Measurements from ENCODE around the gene SH3TC2. TPM values are rescaled to one million over a fixed set of nuclear protein-coding genes. Genes with fewer than 3 reads are reported as not detected.

Gene SH3TC2
- total and polyA plus RNA-seq, 3 donors from 2014 or later, result 32.4 to 136 (median 130) TPM

DNA sequence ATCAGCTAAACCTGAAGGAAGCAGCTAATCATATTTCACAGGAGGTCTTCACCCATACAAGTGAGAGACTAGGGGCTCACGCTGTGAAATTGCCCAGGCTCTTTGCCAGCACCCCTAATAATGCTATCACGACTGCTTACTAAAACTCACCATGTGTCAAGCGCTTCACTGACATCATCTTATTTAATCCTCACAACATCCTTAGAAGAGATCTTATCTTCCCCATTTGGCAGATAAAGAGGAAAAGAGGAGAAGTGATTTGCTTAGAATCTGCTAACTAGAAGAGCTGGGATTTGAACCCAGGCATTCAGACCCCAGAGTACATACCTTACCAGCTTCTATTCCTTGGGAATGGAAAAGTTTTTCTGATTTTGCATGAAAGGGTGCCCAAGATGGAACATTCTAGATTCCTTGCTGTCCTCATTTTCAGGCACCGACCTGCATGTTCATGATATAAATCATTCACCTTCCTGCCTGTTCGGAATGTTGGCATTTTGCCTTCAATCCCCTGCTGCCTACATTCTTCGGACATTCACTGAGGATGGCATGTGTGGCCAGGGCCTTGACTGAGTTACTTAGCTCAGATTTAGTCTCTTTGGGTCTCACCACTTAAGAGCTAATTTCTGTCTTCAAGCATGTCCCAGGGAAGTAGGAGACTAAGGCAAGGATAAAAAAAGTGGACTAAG lies 88.1 kb downstream of the SH3TC2 start:
- Histone ChIP-seq H3K4me1 (no peaks in the 10 kb centered on the region), H3K27me3 (no peaks in the 10 kb centered on the region), H3K9me3 (no peaks in the 10 kb centered on the region), H3K4me3 (no peak overlapping the region), H3K27ac (no peak overlapping the region), H3K36me3 (ENCODE audit: low read depth, missing control alignments) (no peaks in the 10 kb centered on the region)
- TF ChIP-seq POLR2A (IDR thresholded peaks at IDR 0.05), result no peak
- TF ChIP-seq, protein P1, sequence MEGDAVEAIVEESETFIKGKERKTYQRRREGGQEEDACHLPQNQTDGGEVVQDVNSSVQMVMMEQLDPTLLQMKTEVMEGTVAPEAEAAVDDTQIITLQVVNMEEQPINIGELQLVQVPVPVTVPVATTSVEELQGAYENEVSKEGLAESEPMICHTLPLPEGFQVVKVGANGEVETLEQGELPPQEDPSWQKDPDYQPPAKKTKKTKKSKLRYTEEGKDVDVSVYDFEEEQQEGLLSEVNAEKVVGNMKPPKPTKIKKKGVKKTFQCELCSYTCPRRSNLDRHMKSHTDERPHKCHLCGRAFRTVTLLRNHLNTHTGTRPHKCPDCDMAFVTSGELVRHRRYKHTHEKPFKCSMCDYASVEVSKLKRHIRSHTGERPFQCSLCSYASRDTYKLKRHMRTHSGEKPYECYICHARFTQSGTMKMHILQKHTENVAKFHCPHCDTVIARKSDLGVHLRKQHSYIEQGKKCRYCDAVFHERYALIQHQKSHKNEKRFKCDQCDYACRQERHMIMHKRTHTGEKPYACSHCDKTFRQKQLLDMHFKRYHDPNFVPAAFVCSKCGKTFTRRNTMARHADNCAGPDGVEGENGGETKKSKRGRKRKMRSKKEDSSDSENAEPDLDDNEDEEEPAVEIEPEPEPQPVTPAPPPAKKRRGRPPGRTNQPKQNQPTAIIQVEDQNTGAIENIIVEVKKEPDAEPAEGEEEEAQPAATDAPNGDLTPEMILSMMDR (IDR thresholded peaks at IDR 0.05), result no peak
- intact Hi-C loops (cut with DNase I; ENCODE audit: low total_unique reads), result no loop called here
- WGBS, 2 donors, result 77 to 81% methylated on average over 6 of the region's 6 CpGs
- DNase-seq, result no peak

DNA sequence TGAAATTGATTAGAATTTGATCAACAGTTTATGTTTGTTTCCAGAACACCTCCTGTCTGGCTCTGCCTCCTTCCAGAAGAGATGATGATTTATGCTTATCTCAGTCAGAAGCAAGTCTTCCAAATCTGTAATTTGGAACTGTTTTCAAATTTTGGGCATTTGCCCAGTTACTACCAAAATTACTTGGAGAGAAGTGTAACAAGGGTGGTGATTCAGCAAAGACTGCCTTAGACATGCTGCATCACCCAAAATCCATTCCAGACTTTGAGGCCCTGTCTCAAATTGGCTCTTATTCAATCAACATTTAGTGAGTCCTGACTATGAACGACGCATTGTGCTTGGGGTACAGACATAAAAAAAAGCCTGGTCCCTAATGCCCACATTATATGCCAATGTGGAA lies 89.4 kb downstream of the SH3TC2 start:
- H3K36me3 ChIP-seq (ENCODE audit: low read depth, missing control alignments), result no peaks in the 10 kb centered on the region
- no peaks in the 10 kb centered on the region for H3K9me3 ChIP-seq
- no peak overlapping the region for H3K4me3 ChIP-seq
- 84 to 100% methylated on average over 2 of the region's 2 CpGs for WGBS, 2 donors
- H3K27ac ChIP-seq, result no peak overlapping the region
- intact Hi-C loops (cut with DNase I; ENCODE audit: low total_unique reads), result no loop called here
- no peaks in the 10 kb centered on the region for H3K27me3 ChIP-seq
- no peak for TF ChIP-seq POLR2A (IDR thresholded peaks at IDR 0.05)
- TF ChIP-seq, protein P1 (IDR thresholded peaks at IDR 0.05), result no peak
- no peak for DNase-seq
- no peaks in the 10 kb centered on the region for H3K4me1 ChIP-seq

DNA sequence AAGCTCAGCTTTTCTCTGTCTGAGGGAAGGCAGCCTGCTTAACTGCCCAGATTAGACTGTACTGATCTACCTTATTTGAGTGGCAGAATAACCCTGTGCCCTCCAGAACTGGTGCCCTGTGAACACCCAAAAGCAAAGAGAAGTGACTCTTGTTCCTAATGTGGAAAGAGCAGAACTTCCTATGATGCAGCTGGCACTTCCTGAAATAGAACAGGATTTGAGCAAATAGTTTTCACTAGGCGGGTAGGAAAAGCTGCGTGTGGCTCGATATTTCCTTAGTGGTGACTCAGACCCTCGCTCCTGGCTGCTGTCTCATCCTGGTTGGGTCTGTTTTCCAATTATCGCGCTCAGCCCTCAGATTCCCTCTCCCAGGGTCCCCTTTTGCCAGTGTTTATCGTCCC lies 89.9 kb downstream of the SH3TC2 start:
- intact Hi-C loops (cut with DNase I; ENCODE audit: low total_unique reads), result no loop called here
- H3K27me3 ChIP-seq, result no peaks in the 10 kb centered on the region
- no peaks in the 10 kb centered on the region for H3K4me1 ChIP-seq
- no peaks in the 10 kb centered on the region for H3K9me3 ChIP-seq
- no peaks in the 10 kb centered on the region for H3K36me3 ChIP-seq (ENCODE audit: low read depth, missing control alignments)
- TF ChIP-seq, protein P1 (IDR thresholded peaks at IDR 0.05), result no peak
- TF ChIP-seq POLR2A (IDR thresholded peaks at IDR 0.05), result no peak
- 79 to 88% methylated on average over 7 of the region's 7 CpGs for WGBS, 2 donors
- DNase-seq, result peak; percentile 20
- H3K27ac ChIP-seq, result no peak overlapping the region
- H3K4me3 ChIP-seq, result no peak overlapping the region

DNA sequence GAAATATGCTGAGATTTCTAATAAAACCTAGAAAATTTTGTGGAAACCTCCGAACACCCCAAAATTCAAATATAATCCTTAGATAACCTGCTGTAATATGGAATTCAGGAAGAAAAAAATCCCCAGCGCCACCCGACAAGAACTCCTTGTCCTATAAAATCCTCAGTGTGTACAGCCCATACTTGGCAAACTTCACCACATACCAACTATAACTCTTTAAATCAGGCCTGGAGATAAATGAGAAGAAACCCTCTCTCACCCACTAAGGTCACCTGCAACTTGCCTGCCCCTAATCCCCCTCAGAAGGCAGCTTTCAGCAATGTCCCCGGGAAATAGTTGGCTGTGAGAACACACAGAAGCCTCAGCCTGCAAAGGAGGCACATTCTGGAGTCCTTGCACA lies 90.5 kb downstream of the SH3TC2 start:
- no peaks in the 10 kb centered on the region for H3K36me3 ChIP-seq (ENCODE audit: low read depth, missing control alignments)
- no peak for TF ChIP-seq POLR2A (IDR thresholded peaks at IDR 0.05)
- TF ChIP-seq, protein P1 (IDR thresholded peaks at IDR 0.05), result no peak
- intact Hi-C loops (cut with DNase I; ENCODE audit: low total_unique reads), result no loop called here
- no peaks in the 10 kb centered on the region for H3K4me1 ChIP-seq
- WGBS, 2 donors, result 85 to 89% methylated on average over 4 of the region's 4 CpGs
- H3K9me3 ChIP-seq, result no peaks in the 10 kb centered on the region
- H3K27me3 ChIP-seq, result no peaks in the 10 kb centered on the region
- no peak overlapping the region for H3K4me3 ChIP-seq
- DNase-seq, result no peak
- no peak overlapping the region for H3K27ac ChIP-seq

DNA sequence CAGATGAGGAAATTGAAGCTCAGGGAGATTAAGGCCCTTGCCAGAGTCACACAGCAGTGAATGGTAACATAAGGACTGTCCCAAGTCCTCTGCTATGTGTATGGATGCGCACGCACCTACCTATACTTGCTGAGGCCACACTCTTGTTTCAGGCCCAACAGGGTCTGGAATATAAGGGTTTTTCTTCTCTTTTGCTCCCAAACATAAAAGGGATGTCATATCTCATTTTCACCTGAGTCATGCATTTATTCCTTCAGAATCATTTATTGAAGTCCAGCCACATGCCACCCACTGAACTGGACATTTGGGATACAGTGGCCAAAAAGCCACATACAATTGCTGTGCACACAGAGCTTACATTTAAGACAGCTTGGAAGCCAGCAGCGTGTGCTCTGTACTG lies 92.0 kb downstream of the SH3TC2 start:
- no peaks in the 10 kb centered on the region for H3K9me3 ChIP-seq
- no peak for DNase-seq
- H3K27ac ChIP-seq, result no peak overlapping the region
- intact Hi-C loops (cut with DNase I; ENCODE audit: low total_unique reads), result no loop called here
- WGBS, 2 donors, result 92 to 98% methylated on average over 3 of the region's 3 CpGs
- TF ChIP-seq, protein P1 (IDR thresholded peaks at IDR 0.05), result no peak
- no peak for TF ChIP-seq POLR2A (IDR thresholded peaks at IDR 0.05)
- no peaks in the 10 kb centered on the region for H3K36me3 ChIP-seq (ENCODE audit: low read depth, missing control alignments)
- no peaks in the 10 kb centered on the region for H3K27me3 ChIP-seq
- H3K4me3 ChIP-seq, result no peak overlapping the region
- no peaks in the 10 kb centered on the region for H3K4me1 ChIP-seq

Measured in testis (tissue), 3 donors.